Right atrium auricular region (tissue), 2 donors: Measurements from ENCODE around the gene FBLN5. TPM values are rescaled to one million over a fixed set of nuclear protein-coding genes. Genes with fewer than 3 reads are reported as not detected.

Experiments used
- DNase-seq: peaks from one replicate; pipeline ENCODE4 v3.0.0-alpha.2; 2019; ENCODE audit warnings: low spot score
- H3K27ac ChIP-seq, 2 donors: fragments of 200-600 bp; sonication (generic); 1 replicate in 1 of 2; 2 replicates in 1 of 2; pipeline ENCODE4 v1.5.1; 2016 to 2019
- H3K27me3 ChIP-seq, 2 donors: fragments of 200-600 bp; sonication (generic); one replicate each; pipeline versions ENCODE4 v1.5.1 to v1.6.0; 2017 to 2019
- H3K36me3 ChIP-seq: fragments of 200-600 bp; sonication (generic); one replicate; pipeline ENCODE4 v1.5.1; 2016
- H3K4me1 ChIP-seq, 2 donors: fragments of 200-600 bp; sonication (generic); one replicate each; pipeline versions ENCODE4 v1.5.1 to v1.6.0; 2017 to 2019
- H3K4me3 ChIP-seq, 2 donors: fragments of 200-600 bp; sonication (generic); 1 replicate in 1 of 2; 2 replicates in 1 of 2; pipeline ENCODE4 v1.5.1; 2017 to 2019; ENCODE audit warnings: mild to moderate bottlenecking in 1 of 2, moderate library complexity in 1 of 2
- H3K9me3 ChIP-seq, 2 donors: fragments of 200-600 bp; sonication (generic); one replicate each; pipeline ENCODE4 v1.5.1; 2019
- total RNA-seq, 2 donors: library from RNA; depleted of rRNA; stranded (reverse); fragments of >200 nt; gene quantifications; one replicate each; pipeline ENCODE4 v1.1.0, GENCODE V29; 2016
- TF ChIP-seq, protein P1 (sequence below), 2 donors: fragments of 200-600 bp; sonication (generic); IDR thresholded peaks; one replicate each; pipeline ENCODE4 v1.5.1; 2019; ENCODE audit warnings: antibody characterized with exemption in 2 of 2

The FBLN5 gene
- total RNA-seq, 2 donors from 2014 or later, result 125 to 132 TPM

DNA sequence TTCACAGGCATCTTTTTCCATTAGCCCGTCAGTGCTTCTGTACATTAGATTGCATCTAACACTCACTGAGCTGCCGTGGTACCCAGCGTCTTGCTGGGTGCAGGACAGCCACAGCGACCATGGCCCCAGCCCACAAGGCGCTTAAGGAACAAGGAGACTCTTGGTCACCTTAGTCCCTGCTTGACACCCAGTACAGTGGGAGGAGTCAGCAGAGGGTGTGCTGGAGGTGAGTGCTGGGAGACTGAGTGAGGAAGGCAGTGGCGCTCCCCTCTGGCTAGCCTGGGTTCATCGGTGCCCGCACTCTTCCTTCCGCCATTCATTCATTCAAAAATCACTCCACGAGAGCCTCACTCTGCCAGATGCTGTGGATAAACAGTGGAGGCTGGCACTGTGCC is 21.8 kb downstream of the FBLN5 start:
- peaks cover 0 to 46% of the 10 kb centered on the region in 2 donors for H3K4me1 ChIP-seq
- H3K36me3 ChIP-seq, result no peaks in the 10 kb centered on the region
- no peaks in the 10 kb centered on the region for H3K27me3 ChIP-seq
- DNase-seq, result no peak
- H3K4me3 ChIP-seq, result no peak overlapping the region
- peak overlapping the region; percentile 14 to 31 for H3K27ac ChIP-seq
- no peaks in the 10 kb centered on the region for H3K9me3 ChIP-seq
- TF ChIP-seq, protein P1, sequence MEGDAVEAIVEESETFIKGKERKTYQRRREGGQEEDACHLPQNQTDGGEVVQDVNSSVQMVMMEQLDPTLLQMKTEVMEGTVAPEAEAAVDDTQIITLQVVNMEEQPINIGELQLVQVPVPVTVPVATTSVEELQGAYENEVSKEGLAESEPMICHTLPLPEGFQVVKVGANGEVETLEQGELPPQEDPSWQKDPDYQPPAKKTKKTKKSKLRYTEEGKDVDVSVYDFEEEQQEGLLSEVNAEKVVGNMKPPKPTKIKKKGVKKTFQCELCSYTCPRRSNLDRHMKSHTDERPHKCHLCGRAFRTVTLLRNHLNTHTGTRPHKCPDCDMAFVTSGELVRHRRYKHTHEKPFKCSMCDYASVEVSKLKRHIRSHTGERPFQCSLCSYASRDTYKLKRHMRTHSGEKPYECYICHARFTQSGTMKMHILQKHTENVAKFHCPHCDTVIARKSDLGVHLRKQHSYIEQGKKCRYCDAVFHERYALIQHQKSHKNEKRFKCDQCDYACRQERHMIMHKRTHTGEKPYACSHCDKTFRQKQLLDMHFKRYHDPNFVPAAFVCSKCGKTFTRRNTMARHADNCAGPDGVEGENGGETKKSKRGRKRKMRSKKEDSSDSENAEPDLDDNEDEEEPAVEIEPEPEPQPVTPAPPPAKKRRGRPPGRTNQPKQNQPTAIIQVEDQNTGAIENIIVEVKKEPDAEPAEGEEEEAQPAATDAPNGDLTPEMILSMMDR (IDR thresholded peaks at IDR 0.05), result no peak

DNA sequence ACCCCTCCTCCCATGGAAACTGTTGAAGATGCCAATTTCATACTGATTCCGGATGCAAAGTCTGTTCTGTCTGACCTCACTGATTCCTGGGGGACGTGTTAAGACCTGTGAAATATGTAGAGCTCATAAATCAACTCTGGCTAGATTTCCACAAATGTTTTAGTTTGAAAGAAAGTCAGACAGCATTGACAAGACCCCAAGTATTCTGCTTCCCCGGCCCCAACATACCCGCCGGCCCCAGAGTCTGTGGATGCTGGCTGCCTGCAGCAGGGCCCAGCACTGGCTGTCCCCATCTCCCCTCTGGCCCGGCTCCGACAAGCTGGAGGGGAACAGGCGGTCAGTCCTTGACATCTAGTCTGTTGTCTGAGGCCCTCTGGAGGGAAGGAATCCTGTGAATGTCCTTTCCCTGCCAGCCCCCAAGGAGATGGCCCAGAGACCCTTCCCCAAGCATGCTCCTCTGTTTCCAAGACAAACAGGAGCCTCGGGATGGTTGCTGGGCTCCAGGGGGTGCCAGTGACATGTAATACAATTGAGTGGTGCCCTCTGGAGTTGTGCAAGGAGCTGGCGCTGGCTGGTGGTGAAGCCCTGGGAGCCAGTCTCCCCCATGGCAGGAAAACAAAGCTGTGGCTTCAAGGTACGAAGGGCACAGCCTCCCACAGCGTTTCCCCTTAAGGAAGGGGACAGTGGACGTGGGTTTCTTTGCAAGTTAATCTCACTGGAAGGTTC is 22.3 kb downstream of the FBLN5 start:
- H3K4me3 ChIP-seq, result no peak overlapping the region
- peaks cover 0 to 46% of the 10 kb centered on the region in 2 donors for H3K4me1 ChIP-seq
- H3K27me3 ChIP-seq, result no peaks in the 10 kb centered on the region
- TF ChIP-seq, protein P1 (IDR thresholded peaks at IDR 0.05), result no peak
- H3K27ac ChIP-seq, result peak overlapping the region; percentile 31 to 53
- no peaks in the 10 kb centered on the region for H3K9me3 ChIP-seq
- DNase-seq, result no peak
- H3K36me3 ChIP-seq, result no peaks in the 10 kb centered on the region

DNA sequence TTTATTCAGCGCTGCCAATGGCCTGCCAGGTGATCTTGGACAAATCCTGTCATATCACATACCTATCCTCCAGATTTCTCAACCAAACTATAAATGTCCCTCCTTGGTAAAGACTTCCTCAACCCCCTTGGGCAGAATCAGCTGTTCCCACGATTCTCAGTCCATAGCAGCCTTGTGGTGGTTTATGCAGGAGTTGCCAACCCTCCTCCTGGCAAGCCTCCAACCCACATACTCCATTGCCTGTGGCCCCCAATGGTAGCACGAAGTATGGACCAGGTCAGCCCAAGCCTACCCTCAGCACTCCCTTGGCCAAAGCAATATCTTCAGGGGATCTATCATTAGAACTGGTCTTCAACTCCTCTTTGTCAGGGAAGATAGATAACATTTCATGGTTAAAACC is 27.0 kb downstream of the FBLN5 start:
- DNase-seq, result no peak
- Histone ChIP-seq H3K9me3 (no peaks in the 10 kb centered on the region), H3K27me3 (no peaks in the 10 kb centered on the region), H3K4me3 (no peak overlapping the region), H3K36me3 (no peaks in the 10 kb centered on the region), H3K4me1 (peaks cover 0 to 24% of the 10 kb centered on the region in 2 donors), H3K27ac (peak overlapping the region in 1 of 2 donors; percentile 58)
- TF ChIP-seq, protein P1 (IDR thresholded peaks at IDR 0.05), result no peak

DNA sequence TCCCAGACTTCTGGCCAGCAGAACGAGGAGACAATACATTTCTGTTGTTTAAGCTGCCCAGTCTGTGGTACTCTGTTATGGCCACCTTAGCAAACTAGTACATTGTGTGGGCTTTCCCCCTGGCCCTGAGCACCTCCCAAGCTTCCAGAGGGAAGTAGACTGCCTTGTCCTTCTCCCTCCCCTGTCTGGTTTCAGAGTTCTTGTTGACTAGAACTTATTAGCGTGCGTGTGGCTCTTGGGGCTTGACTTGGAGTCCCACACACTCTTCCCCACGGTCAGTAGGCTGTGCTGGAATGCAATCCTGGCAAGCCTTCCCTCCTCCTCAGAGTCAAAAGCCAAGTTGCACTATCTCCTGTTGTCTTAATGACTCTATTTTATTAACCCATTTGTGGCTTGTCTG is 27.7 kb downstream of the FBLN5 start:
- peak overlapping the region; percentile 51 to 58 for H3K27ac ChIP-seq

DNA sequence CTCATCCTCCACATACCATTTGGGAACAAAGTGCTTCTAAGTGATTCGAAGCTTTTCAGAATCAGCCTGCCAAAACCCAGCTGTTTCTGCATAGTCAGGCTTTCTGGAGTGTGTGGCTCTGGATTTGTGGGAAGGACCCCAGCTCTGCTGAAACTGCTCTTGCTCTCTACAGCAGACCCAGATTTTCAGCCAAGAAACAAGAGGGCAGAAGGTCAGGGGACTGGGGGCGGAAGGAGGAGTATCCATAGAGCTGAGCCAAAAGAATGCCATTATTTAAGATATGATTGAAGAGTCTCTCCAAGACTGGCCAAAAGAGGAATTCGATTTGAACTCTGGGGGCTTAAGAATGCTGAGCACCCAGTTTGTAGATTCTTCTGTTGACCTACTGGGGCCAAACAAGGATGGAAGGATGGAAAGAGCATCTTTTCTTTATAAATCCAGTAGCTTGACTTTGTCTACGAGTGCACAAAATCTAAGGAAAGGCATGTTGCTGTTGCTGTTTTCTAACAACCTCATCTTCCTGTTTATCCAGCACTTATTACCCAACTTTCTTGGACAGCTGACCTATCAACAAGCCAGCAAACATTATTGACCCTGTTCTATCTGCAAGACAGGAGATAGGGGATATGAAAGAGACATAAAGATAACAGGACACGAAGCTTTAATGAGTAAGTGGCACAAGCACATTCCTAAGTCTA is 29.2 kb downstream of the FBLN5 start:
- Histone ChIP-seq H3K36me3 (no peaks in the 10 kb centered on the region), H3K27me3 (no peaks in the 10 kb centered on the region), H3K4me3 (no peak overlapping the region), H3K27ac (peak overlapping the region; percentile 21 to 58), H3K4me1 (peaks cover 0 to 19% of the 10 kb centered on the region in 2 donors), H3K9me3 (peaks cover 0 to 10% of the 10 kb centered on the region in 2 donors)
- TF ChIP-seq, protein P1 (IDR thresholded peaks at IDR 0.05), result no peak
- no peak for DNase-seq

More for the DNA sequence above, 27.7 kb downstream of the FBLN5 start:
- Histone ChIP-seq H3K4me3 (no peak overlapping the region), H3K4me1 (peaks cover 0 to 19% of the 10 kb centered on the region in 2 donors), H3K9me3 (peaks cover 0 to 6% of the 10 kb centered on the region in 2 donors), H3K27me3 (no peaks in the 10 kb centered on the region), H3K36me3 (no peaks in the 10 kb centered on the region)
- no peak for DNase-seq
- TF ChIP-seq, protein P1 (IDR thresholded peaks at IDR 0.05), result no peak
